ENCODE measurements around the gene CPSF4L.

GRCh38 chr17:73255671-73256181 is 6.0 kb downstream of the CPSF4L start:
- TF ChIP-seq CTCF (IDR thresholded peaks at IDR 0.05) (peak; percentile 97 to 100 (median 98)), POLR2A (IDR thresholded peaks at IDR 0.05) (no peak)

Data from adrenal gland (tissue), 5 donors.